CMK (cell line): ENCODE data around the gene FAM43A.

Experiments
- DNase-seq: peaks from one replicate; pipeline ENCODE4 v3.0.0-alpha.2; 2010; ENCODE audit warnings: low read depth

The FAM43A gene

GRCh38 chr3:194675680-194676079 lies 10.0 kb upstream of the FAM43A start:
- no peak for DNase-seq

GRCh38 chr3:194676471-194676870 lies 9.2 kb upstream of the FAM43A start:
- no peak for DNase-seq

DNA sequence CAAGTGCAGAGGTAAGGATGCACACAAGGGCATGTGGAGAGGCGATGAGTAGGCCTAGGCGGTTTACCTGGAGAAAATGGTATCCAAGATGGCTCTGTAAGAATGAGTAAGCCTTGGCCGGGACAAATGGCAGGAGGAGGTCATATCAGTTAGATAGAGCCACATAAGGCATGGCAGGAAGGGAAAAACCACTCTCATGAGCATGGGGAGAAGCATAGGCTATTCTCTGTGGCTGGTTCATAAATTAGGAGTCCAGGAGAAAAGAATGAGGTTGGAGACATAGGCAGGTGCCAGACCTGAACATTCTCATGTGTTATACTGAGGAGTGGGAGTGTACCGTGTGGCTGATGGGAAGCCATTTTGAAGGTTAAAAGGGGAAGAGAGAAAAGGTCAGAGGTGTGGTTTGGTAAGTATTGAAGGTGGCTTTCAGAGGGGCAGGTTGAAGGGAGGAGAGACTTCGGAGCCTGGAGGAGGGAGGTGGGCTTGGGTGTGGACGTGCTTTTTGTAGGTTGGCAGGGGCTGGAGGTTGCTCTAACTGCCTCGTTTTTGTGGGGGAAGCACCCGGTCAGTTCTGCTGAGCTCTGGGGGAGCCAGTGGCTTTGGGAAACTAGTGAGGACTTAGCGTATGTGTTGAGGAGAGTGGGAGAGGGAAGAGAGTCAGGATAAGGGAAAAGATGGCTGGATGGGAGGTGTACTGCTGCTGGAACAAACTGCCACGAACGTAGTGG lies 4.6 kb upstream of the FAM43A start:
- DNase-seq, result no peak

- DNase-seq, result no peak
Measured at GRCh38 chr3:194682189-194682693, 3.4 kb upstream of the FAM43A start.

DNA sequence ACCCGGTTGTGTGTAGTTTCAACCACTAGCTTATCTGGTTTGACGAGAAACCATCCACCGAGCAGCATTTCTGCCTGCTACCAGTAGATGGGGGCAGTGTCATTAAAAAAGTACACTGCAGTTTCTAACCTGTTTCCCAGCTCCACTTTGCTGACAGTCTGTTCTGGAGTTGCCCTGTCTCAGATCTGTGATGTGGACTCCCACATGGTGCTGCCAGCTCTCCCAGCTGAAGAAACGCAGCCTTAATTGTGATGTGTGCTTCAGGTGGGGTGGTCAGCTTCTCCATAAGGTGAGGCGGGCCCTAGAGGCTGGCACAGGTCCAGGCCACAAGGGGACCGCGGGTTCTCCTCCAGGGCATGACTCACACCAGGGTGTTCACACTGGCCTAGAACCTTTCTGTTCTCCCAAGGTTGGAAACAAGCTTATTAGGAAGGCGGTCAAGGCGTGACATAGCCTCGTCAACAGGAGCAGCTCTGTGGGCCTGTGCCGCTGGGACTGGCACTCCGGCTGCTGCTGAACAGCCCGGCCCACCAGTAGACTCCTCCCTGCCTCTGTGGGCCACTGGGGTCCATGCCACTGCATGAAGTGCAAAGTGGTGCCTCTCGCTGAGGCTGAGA lies 2.9 kb upstream of the FAM43A start:
- peak; percentile 64 for DNase-seq

- DNase-seq, result no peak
Measured at GRCh38 chr3:194683380-194683779, 2.3 kb upstream of the FAM43A start.

DNA sequence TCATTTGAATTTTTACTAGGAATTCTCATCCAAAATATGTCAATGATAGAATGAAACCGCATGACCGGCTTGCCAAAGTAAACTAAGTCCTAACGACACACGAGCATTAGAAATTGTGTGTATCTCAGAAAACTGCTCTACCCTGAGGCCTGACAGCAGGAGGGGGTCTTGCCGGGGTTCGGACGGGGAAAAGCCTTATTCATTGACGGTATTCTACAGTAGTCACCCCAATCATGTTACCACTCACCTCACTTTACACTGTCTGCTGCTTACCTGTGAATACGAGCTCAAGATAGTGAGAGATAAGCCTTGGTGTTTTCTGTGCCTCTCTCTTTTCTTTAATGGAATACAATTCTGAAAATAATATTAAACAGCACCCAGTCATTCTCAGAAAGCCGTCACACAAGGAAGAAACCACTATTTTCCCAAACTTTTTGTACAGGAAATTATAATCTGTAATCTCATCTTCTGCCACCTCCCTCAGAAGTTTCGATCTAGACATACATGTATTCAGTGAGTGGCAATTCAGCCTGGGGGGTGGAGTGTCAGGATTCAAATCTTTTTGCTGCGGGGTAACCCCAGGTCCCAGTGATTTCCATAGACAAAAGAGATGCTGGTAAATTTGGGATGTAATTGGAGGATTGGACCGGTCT lies 492 bp upstream of the FAM43A start:
- no peak for DNase-seq

DNA sequence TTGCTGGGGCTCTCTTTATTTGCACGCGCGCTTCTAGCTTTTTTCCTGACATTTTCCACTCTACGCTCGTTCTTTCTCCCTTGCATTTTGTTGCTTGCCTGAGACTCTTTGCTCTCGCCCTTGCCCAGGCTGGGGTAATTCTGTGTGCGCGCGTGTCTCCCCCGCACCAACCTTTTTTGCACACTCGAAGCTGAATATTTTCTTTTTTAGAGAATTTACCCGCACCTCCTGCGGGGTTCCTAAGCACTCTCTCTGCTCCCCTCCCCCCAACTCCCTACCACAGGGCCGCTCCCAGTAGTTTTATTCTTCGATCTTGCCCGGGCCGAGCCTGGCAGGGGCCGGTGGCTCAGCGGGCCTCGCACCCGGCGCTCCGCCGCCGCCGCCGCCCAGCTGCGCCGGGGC lies 732 bp downstream of the FAM43A start:
- DNase-seq, result no peak

DNA sequence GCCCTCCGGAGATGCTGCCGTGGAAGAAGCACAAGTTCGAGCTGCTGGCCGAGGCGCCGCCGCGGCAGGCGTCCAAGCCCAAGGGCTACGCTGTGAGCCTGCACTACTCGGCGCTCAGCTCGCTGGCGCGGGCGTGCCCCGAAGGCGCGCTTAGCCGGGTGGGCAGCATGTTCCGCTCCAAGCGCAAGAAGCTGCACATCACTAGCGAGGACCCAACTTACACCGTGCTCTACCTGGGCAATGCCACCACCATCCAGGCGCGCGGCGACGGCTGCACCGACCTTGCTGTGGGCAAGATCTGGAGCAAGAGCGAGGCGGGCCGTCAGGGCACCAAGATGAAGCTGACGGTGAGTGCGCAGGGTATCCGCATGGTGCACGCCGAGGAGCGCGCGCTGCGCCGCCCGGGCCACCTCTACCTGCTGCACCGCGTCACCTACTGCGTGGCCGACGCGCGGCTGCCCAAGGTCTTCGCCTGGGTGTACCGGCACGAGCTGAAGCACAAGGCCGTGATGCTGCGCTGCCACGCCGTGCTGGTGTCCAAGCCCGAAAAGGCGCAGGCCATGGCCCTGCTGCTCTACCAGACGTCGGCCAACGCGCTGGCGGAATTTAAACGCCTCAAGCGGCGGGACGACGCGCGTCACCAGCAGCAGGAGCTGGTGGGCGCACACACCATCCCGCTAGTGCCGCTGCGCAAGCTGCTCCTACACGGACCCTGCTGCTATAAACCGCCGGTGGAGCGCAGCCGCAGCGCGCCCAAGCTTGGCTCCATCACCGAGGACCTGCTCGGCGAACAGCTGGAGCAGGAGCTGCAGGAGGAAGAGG lies 1.3 kb downstream of the FAM43A start:
- no peak for DNase-seq

DNA sequence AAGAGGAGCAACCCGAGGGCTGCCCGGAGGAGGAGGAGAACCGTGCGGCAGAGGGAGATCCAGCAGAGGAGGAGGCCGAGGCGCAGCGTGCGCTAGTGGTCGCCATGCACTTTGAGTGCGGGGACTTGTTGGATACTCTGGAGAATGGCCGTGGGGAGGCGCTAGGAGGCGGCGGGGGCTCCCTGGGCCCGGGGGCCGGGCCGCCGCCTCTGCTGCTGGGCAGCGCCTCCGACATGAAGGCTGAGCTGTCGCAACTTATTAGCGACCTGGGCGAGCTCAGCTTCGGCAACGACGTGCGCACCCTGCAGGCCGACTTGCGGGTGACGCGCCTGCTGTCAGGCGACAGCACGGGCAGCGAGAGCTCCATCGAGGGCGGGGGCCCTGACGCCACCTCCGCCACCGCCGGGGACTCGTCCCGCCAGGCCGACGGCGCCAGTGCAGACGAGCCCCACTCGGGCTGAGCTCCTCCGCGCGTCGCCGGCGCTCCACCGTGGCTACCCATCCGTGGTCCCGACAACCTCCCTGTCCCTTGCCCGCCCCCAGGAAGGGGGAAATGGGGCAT lies 2.0 kb downstream of the FAM43A start:
- no peak for DNase-seq

DNA sequence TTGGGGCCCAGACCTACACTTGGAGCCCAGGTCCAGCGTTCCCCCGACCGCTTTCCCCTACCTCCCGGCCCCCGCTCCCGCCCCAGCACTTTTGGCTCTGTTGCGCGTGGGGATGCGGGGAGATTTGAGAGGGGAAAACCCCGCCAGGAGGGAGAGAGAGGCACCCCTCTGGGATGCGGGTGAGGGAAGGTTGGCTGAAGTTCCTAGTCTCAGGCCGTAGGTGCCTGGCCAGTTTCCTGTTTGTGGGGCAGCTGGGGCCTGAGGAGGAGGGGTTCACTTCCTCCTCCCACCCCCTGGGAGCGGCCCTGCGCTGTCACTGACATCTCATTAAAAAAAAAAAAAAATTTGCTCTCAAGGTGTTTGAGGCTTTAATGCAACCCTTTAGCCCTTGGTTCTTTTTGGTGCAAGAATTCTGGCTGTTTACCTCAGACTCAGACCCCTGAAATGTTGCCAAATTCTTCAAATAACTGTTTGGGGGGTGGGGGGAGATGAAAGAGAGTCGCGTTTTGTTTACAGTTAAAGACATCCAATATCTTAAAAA lies 2.6 kb downstream of the FAM43A start:
- DNase-seq, result no peak

- no peak for DNase-seq
Measured at GRCh38 chr3:194688946-194689345, 3.3 kb downstream of the FAM43A start.

GRCh38 chr3:194689493-194689944 lies 3.8 kb downstream of the FAM43A start:
- DNase-seq, result no peak

GRCh38 chr3:194690501-194691372 lies 5.1 kb downstream of the FAM43A start:
- DNase-seq, result no peak

- no peak for DNase-seq
Measured at GRCh38 chr3:194691481-194692283, 6.0 kb downstream of the FAM43A start.

DNA sequence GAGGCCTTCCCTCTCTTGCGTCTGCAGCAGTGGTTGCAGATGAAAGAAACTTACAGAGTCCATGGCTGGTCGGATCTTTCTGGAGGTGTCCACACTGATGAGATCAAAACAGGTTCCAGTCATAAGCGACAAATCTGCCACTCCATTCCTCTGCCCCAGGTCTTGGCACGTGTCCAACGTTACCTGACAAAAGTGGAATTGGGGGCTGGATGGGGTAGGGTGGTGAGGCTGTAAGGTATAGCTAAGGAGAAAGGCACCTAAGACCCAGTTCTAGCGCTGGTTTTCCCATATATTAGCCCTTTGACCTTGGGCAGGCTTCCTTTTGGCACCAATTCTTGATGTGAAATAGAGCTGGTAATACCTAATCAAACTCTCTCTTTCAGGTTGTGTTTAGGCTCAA lies 11.0 kb downstream of the FAM43A start:
- no peak for DNase-seq

DNA sequence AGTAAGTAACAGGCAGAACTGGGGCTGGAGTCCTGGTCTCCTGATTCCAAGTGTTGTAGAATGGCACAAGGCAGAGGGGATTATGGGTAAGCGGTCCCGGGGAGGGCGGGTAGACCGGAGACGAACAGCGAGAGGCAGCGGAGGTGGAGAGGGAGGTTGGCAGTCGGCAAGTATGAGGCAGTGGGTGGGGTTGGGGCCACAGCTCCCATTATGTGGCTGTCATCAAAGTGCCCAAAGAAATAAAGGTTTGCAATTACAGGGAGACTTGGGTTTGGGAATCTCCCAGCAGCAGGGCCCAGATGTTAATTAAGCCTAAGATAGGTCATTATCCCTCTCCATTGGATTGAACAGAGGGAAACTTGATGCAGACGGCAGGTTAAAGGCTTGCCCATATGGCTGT lies 16.9 kb downstream of the FAM43A start:
- DNase-seq, result no peak

DNA sequence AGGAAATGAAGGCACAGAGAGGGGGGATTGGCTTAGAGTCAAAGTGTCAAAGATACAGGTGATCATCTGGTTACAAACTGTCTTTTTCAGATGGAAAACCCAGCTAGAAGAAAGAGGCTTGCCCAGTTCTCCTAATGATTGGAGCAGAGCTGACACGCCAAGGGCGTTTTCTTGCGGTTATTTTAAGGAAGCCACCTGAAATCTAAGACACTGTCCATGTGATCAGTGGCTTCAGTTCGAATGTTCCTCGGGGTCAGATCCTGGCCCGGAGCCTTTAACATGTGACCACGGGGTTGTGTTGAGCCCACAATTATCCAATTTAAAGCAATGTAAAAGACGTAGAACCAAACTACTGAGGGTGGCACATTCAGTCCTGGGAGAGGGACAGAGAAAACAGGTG lies 19.5 kb downstream of the FAM43A start:
- no peak for DNase-seq

DNA sequence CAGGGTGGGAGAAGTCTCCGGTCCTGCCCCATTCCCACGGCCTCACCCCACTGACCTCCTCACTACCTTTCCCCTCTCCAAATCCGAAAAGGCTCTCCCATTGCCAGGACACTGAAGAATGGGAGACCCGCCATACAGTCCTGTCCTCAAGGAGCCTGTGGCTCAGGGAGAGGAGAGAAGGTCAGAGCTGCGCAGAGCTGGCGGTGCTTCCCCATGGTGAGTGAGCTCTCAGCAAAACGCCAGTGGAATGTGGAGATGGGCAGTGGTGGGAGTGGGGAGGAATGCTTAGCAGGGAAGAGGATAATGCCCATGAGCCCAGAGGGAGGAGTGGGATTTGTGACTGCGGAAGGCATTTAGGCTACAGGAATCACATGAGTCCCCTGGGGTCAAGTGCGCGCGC lies 20.1 kb downstream of the FAM43A start:
- DNase-seq, result no peak

DNA sequence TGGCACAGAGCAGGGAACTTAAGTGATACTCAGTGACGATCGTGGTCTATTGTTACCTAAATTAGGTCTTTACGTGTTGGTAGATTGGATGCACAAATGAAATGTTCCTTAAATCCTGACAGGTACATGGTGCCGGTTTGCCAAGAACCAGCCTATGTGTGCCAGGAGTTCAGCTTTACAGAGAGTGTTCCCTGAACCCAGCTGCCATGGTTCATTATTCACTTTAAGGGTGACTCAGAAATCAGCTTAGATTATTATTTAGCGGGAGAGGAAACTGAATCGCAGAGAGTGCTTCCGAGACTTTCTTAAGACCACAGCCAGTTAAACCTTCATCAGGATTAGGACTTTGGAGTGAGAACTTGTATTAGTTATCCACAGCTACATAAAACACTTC lies 21.5 kb downstream of the FAM43A start:
- no peak for DNase-seq
